NCI-H524 (cell line): ENCODE results near the gene UTP14C.
"Not testable (repeated sequence)": the region's sequence is repeated elsewhere in the genome, so short reads cannot be mapped to it uniquely, and the experiment has no call there.

Source experiments
- DNase-seq, 2 experiments: peaks; one replicate each; lab custom pipeline; 2025; lab: John Stamatoyannopoulos, UW

The UTP14C gene

GRCh38 chr13:52043675-52044074, 19.2 kb downstream of the UTP14C start:
- DNase-seq: no peak

- no peak for DNase-seq
These were observed 23.0 kb downstream of the UTP14C start for GRCh38 chr13:52047463-52047862.

- DNase-seq: no peak
These were observed 24.0 kb downstream of the UTP14C start for GRCh38 chr13:52048516-52048915.

- no peak for DNase-seq
These were observed 26.9 kb downstream of the UTP14C start for GRCh38 chr13:52051400-52051799.

- no peak for DNase-seq
These were observed 29.0 kb downstream of the UTP14C start for GRCh38 chr13:52053460-52053859.

GRCh38 chr13:52061064-52061463, 36.6 kb downstream of the UTP14C start:
- DNase-seq: not testable (repeated sequence)

GRCh38 chr13:52061587-52061986, 37.1 kb downstream of the UTP14C start:
- no peak for DNase-seq

GRCh38 chr13:52067237-52067636, 42.7 kb downstream of the UTP14C start:
- DNase-seq: no peak

GRCh38 chr13:52070929-52071523, 46.5 kb downstream of the UTP14C start:
- DNase-seq: peak in 1 of 2 experiments; percentile 59
